GM12891 (cell line): ENCODE results near the gene NTNG1.

Experiments
- PAX5 ChIP-seq: IDR thresholded peaks from 2 replicates; pipeline ENCODE4 v1.6.1; 2011; ENCODE audit warnings: low read length, moderate library complexity, mild to moderate bottlenecking; ENCODE audit not compliant: insufficient read depth, severe bottlenecking
- POLR2A ChIP-seq: IDR thresholded peaks from 2 replicates; pipeline ENCODE4 v1.6.1; 2011; ENCODE audit warnings: low read depth, low read length, control low read depth
- POLR2AphosphoS5 ChIP-seq: IDR thresholded peaks from 2 replicates; pipeline ENCODE4 v1.6.1; 2011; ENCODE audit warnings: low read depth, low read length, control low read depth
- POU2F2 ChIP-seq: IDR thresholded peaks from 2 replicates; pipeline ENCODE4 v1.6.1; 2011; ENCODE audit warnings: low read depth, mild to moderate bottlenecking, control low read depth, low read length, moderate library complexity
- SPI1 ChIP-seq: IDR thresholded peaks from 2 replicates; pipeline ENCODE4 v1.6.1; 2011; ENCODE audit warnings: low read depth, low read length, control low read depth
- TAF1 ChIP-seq: IDR thresholded peaks from 2 replicates; pipeline ENCODE4 v1.6.1; 2011; ENCODE audit warnings: low read depth, low read length, control low read depth

DNA sequence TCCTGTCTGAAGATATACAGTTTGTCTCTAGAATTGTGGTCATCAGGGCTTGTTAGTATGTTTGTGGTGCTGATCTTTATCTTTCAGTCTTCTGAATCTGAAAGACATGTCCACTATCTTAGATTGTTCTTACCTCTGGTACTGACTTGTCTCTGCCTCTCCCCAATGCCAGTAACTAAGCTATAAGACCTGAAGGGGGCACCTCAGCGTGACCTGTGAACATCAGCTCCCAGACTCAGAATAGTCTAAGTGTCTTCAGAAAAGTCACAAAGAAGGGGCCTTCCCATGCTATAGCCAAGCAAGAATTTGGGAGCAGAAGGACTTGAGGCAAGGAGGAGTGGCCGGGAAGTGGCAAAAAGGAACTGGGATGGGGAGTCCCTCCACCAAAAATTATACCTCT, 178.1 kb downstream of the NTNG1 start:
- no peak for TF ChIP-seq POLR2A
- no peak for TF ChIP-seq TAF1
- no peak for TF ChIP-seq POLR2AphosphoS5
- TF ChIP-seq POU2F2 = no peak
- no peak for TF ChIP-seq PAX5
- TF ChIP-seq SPI1 = no peak
